ENCODE results near the gene ALDH6A1.
A peak's percentile ranks its signal among the peaks of the same experiment; 100 is the strongest.

ALDH6A1 gene

GRCh38 chr14:74049876-74050495 is 34.3 kb downstream of the ALDH6A1 start:
- no peak for DNase-seq (ENCODE audit: low spot score)

GRCh38 chr14:74048281-74048680 is 36.0 kb downstream of the ALDH6A1 start:
- no peak for DNase-seq (ENCODE audit: low spot score)

- DNase-seq (ENCODE audit: low spot score), result no peak
Measured at GRCh38 chr14:74045522-74045921, 38.7 kb downstream of the ALDH6A1 start.

GRCh38 chr14:74042296-74042695 is 42.0 kb downstream of the ALDH6A1 start:
- no peak for DNase-seq (ENCODE audit: low spot score)

DNA sequence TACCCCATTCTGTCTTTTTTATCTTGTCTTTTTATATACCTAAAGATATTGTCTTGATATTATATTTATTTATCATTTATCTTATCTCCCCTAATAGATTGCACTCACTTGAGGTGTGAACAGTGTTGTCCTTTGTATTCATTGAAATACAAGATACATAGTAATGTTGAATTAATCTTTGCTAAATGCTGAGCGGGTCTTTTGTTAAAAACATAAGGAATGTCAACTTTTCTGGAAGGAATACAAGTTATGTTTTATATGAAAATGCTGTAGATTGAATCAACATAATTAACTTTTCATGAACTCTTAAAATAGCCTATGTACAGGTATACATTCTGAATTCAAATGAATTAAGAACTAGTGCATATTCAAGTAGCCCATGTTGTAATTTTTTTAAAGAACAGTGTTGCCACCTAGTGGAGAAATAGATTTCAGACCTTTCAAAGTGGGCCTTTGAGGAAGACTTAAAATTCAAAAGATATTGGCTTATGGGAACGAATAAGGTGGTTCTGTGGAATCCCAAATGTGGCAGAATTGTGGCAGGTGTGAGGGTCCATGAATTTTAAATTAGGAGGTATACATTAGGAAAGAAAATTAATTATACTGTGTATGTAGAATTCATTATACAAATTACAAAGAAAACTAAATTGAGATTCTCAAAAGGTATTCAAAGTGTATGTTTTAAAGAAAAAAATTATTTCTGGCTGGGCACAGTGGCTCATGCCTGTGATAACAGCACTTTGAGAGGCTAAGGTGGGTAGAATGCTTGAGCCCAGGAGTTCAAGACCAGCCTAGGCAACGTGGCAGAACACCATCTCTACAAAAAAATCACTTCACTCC is 46.0 kb downstream of the ALDH6A1 start:
- DNase-seq (ENCODE audit: low spot score), result peak; percentile 30

DNA sequence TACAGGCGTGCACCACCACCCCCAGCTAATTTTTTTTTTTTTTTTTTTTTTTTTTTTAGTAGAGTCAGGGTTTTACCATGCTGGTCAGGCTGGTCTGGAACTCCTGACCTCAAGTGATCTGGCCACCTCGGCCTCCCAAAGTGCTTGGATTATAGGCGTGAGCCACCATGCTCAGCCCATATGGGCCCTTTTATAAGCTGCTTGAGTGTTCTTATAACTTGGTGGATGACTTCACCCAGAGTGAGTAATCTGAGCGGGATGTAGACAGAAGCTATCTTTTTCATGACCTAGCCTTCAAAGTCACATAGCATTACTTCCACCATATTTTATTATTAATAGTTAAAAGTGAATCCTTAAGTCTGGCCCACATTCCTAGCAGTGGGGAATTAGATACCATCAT is 48.7 kb downstream of the ALDH6A1 start:
- no peak for DNase-seq (ENCODE audit: low spot score)

GRCh38 chr14:74034572-74034971 is 49.7 kb downstream of the ALDH6A1 start:
- no peak for DNase-seq (ENCODE audit: low spot score)

GRCh38 chr14:74029136-74029535 is 55.1 kb downstream of the ALDH6A1 start:
- DNase-seq (ENCODE audit: low spot score), result no peak

- no peak for DNase-seq (ENCODE audit: low spot score)
Measured at GRCh38 chr14:74022346-74022745, 61.9 kb downstream of the ALDH6A1 start.

DNA sequence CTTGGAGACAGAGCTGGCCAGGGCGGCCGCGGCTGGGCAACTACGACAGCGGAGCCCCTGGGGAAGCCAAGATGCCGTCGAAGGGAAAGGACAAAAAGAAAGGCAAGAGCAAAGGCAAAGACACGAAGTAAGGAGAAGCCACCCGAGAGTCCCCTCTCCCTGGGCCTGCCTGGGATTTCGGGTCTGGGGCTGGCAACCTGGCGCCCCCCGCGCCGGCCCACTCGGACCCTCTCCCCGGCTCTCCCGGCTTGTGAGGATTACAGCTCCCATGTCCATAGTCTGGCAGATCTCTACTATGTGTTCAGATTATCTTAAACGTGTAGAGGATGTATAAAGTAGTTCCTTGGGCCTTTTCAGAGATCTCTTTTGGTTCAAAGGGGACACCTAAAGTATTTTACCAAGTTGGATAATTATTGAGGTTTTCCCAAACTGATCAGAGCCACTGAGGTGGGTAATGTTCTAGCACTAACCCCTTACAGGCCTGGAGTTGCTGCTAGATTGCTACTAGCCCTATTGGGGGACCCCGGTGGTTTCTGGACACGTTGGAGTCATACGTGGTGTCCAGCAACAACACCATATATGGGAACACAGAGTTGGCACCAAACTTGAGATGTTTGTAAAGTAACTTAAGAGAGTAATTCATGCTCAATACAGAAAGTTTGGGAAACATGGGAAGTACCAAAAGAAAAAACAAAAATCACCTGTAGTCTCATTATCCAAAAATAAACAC is 64.7 kb downstream of the ALDH6A1 start:
- DNase-seq (ENCODE audit: low spot score), result no peak

DNA sequence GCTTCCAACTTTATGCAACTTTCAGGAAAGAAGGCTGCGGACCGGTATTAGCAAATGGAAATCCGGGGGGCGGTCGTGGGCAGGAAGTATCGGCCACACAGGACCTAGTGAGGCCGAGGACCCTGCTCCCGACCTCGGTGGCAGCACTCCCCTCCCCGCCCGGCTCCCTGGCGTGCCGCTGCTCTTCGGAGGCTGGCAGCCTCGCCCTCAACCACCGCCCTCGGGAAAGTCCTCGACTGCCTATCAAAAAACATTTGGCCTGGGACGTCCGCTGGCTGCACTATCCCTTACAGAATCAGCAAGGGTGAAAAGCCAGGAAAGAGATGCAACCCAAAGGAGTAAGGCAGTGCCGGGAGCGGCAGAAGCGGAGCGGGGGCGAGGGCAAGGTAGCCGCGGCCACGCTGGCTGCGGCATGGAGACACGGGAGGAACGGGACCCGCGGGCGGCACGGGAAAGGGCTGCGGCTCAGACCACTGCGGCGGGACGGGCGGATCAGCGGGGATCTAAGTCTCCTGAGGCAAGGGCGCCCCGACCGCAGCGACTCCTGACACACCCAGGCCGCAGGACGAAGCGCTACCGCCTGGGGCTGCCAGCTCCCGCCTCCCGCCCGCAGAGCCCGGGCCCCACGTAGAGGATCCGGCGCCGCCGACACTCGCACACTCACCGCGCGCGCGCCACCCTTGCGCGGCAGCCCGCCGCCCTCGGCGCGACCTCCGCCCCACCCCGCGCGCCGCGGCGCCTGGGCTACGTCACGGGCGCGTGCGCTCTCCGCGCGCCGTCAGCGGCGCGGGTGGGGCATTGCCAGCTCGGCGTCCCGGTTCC is 65.5 kb downstream of the ALDH6A1 start, which contains the start of the genes BBOF1 and ENTPD5:
BBOF1 (plus strand) TSS at position 764 of the 822 bp plus-strand sequence. CDS start 130 bp downstream, outside the sequence.
ENTPD5 (minus strand) TSS at position 703 of the 822 bp plus-strand sequence. CDS start 31,186 bp downstream, outside the sequence.
- DNase-seq (ENCODE audit: low spot score), result peak; percentile 84

- DNase-seq (ENCODE audit: low spot score), result no peak
Measured at GRCh38 chr14:74018174-74018585, 66.1 kb downstream of the ALDH6A1 start.

DNA sequence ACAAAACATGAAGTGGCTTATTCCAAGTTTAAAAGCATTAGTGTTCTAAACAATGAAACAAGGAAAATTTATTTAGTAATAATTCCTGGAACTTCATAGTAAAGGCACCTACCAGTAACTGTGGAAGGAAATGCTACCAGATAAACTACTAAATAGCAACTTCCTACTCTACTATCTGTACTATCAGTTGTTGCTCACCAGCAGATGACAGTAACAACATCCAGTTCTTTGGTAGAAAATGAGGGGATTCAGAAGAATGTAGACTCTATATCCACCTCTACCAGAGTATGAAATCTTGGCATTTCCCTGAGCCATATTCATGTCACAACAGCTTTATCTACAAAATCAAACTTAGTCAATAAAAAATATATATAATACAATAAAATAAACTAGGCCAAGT is 68.3 kb downstream of the ALDH6A1 start:
- DNase-seq (ENCODE audit: low spot score), result no peak

- DNase-seq (ENCODE audit: low spot score), result no peak
Measured at GRCh38 chr14:74015176-74015575, 69.1 kb downstream of the ALDH6A1 start.

DNA sequence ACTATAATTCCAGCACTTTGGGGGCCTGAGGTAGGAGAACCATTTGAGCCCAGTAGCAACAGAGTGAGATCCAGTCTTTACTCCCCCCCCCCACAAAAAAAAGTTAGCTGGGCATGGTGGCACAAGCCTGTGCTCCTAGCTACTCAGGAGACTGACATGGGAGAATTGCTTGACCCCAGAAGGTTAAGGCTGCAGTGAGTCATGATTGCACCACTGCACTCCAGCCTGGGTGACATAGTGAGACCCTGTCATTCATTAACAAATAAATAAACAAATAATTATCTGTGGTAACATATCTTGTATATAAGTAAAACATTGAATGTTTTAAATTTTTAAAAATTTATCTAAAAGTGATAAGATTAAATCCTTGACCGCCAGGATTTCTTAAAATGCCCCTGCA is 70.0 kb downstream of the ALDH6A1 start:
- DNase-seq (ENCODE audit: low spot score), result no peak

GRCh38 chr14:74008843-74009499 is 75.3 kb downstream of the ALDH6A1 start:
- no peak for DNase-seq (ENCODE audit: low spot score)
